ENCODE results near the gene PTPRK.
"Not testable (repeated sequence)": the region's sequence is repeated elsewhere in the genome, so short reads cannot be mapped to it uniquely, and the experiment has no call there.

PTPRK gene

DNA sequence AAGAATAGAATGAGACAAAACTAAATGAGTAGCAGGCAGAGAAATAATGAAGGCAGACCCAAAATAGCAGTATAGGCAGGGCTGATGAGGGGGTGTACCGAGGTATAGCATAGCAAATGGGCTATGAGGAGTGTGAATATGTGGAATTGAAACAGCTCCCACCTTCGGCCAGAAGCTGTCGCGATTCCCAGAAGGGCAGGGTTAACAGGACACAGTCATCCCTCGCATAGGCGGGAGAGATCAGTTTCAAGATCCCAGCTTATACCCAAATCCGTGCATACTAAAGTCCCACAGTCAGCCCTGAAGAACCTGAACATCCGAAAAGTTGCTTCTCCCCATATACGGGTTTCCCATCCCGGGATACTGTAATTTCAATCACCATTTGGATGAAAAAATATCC is 82.7 kb downstream of the PTPRK start:
- no peak for DNase-seq

DNA sequence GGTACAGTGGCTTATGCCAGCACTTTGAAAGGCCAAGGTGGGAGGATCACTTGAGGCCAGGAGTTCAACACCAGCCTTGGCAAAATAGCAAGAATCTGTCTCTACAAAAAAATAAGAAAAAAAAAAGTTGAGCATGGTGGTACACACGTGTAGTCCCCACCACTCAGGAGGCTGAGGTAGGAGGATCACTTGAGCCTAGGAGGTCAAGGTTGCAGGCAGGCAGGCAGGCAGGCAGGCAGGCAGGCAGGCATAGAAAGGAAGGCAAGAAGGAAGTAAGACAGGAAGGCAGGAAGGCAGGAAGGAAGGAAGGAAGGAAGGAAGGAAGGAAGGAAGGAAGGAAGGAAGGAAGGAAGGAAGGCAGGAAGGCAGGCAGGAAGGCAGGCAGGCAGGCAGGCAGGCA is 85.6 kb downstream of the PTPRK start:
- not testable (repeated sequence) for DNase-seq

DNA sequence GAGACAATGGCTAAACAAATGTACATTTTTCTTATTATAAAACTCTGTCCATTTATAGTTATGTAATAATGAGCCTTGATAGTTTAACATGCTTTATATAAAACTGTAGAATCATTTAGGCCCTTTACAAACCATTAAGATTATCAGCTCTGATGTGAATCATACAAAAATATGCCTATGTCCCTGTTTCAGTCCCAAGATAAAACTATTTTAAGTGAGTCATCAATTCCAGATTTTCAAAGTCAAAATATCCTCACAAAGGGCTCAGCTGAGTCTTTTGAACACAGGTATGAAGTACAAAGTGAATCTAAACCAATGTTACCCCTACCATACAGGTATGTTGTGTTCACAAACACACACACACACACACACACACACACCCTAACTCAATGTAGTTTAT is 88.0 kb downstream of the PTPRK start:
- no peak for DNase-seq

DNA sequence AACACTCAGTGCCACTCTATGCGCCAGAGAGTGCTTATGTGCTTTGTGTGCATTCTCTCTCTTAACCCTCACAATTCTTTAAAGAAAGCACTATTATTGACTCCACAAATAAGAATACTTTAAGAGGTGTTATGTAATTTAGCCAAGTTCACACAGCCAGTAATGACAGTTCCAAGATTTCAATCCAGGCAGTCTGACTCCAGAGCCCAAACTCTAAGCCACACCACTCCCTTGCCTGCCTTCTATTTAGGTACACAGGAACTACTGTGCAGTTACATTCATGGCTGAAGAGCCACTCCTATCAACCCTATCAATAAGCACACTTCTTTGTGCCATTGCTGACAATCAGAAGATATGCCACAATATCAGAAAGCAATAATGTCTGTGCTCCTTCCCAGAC is 93.3 kb downstream of the PTPRK start:
- DNase-seq = no peak

DNA sequence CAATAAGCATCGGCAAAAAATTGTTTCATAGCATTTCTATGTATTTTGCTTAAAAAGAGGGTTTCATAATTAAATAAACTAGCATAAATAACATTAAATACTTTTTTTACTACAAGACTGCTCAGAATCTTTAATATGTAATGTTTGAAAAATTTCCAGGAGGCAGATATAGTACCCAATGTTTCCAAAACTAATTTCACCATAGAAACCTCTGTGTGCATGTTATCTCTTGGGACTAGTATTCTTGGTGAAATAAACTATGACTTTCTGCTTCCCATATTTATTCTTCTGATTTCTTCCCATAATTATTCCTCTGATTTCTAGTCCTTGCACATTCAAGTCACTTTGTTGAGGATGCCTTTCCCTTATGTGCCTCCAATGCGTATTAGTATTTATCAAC is 94.5 kb downstream of the PTPRK start:
- DNase-seq = no peak

DNA sequence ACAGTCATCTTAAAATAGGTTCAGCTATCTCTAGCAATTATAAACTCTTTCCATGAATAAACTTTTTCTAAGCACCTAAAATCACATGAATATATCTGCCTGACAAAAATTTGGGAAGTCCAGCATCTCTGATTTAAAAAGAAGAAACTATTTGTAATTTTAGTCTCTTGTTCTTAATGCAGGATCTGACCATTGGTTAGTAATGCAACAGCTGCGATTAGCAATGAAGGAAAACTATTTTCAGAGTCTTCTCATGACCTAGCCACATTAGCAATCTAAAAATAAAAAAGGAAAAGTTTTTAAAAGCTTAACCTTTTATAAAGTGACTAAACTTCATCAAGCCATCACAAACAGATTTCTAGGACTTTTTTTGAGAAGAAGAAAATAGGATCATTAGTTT is 97.5 kb downstream of the PTPRK start:
- no peak for DNase-seq

DNA sequence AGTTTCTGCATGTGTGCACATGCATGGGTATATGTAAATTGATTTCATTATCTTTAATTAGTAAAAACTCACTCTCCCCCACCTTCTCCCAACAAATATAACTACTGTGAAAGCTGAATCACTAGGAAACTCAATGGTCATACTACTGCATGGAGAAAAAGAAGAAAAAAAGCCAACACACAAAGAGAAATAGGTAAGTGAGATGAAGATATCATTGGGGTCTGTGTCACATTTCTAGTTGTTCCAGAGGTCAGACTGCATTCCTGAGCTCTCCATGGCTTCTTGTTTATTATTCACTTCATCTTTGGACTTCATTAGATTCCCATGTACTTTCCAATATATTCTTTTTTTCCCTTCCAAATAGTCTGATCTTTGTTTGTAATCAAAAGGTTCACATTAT is 98.2 kb downstream of the PTPRK start:
- DNase-seq = no peak

DNA sequence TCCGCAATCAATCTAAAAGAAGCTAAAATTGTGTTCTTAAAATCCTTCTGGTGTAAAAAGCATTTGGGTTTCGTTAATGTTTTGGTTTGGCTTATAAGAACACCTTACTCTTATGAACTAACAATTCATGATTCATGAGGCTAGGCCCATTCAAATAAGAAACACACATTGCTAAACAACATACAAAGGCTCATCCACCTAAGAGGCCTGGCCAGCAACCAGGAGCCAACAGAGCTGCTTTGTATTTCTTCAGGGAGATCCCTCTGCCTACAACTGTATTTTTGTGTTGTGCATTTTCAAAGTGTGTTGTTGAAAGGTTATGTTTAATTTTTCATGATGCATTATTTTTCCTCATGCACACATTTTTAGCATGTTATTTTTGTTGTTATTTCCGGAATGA is 98.6 kb downstream of the PTPRK start:
- DNase-seq = no peak

DNA sequence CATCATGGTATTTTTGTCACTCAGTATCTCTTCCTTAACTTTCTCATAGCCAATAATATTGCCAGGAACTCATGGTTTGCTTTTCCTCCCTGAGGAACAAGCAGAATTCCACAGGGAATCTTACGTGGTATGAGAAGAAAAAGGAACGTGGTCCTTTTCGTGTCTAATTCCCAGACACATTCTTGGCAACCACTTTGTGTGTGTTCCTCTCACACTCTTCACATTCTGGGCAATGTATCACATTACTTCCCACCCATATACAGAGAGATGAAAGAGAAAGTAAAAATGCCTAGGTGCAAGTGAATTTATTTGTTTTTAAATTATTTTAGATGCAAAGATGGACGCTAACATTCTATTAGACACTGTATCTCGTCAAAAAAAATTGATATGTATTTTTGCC is 102.7 kb downstream of the PTPRK start:
- no peak for DNase-seq

DNA sequence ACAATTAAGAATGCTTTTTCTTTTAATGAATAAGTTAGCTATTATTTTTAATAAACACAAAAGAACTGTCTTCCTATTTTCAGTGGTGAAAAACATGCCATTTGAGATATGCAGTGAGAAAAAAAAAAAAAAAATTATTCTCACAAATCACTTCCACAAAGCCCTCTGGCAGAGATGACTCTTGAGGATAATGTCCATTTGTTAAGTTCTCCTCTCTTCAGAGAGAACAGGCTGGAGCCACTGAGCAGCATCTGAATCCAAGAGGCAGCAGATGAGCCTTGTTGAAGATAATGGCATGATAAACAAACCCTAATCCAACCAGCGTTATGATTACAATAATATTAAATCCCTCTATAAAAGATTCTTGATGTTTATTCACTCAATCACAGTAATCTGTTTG is 105.0 kb downstream of the PTPRK start:
- no peak for DNase-seq

DNA sequence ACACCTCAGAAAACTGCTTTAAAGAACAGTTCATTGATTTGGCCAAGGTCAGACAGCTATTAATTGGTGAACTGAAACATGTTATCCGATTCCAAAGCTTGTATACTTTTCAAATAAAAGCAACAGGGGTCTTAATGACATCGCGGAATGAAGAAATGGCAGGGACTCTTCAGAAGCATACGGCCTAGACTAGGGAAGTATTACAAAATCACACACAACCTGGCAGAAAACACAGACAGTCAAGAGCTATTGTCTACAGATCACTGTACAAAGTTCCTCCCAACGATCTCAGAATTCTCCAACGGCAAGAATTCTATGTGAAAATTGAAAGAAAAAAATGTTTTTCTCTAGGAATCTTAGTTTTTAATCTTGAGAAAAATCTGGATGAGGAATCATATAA is 105.5 kb downstream of the PTPRK start:
- DNase-seq = no peak

DNA sequence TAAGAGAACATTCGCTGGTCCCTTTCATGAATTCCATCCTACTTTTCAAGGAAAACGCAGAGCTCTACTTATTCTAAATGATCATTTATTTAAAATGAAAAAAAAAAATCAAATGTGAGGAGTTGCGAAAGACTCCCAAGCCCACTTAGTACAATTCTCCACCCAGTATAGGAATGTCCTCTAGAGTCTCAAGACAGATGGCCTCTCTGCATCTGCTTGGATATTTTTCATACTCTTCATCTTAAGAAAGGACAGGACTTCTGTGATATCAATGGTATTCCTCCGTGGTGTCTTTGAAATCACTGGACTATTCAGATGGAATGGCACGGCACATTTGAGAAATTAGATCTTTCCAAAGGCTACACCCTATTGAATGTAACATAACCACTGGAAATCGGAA is 107.1 kb downstream of the PTPRK start:
- no peak for DNase-seq

DNA sequence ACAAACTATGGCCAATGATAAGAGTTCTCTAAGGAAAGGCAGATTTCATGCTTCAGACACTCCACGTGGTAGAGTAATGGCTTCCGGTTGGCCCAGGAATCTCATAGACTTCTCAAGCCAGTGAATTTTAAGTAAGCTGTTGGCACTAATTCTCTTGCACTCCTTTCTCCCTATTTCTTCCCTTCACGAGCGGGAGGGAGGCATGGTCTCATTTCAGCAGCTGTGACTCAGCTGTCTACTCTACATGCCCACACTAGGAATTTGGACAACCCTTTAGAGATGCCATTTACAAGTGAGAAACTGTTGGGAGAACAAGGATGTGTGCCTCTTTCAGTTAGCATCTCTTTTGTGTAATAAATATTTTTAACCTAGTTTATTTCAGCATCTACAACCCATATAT is 107.7 kb downstream of the PTPRK start:
- no peak for DNase-seq

DNA sequence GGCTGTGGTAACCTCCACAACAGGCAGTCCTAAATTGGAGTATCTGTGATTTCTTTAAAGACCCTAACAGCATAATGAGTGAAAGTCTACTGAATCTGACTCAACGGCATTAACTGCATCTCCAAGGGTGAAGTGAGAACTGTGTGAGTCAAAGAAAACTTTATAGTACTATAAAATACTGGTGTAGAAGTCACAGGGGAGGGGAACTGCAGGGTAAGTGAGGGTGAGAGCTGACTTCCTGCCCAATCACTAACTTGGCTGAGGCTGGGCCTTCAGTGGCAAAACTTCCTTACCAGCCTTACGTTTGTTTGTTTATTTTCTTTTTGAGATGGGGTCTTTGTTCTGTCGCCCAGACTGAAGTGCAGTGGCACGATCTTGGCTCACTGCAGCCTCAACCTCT is 109.8 kb downstream of the PTPRK start:
- no peak for DNase-seq

DNA sequence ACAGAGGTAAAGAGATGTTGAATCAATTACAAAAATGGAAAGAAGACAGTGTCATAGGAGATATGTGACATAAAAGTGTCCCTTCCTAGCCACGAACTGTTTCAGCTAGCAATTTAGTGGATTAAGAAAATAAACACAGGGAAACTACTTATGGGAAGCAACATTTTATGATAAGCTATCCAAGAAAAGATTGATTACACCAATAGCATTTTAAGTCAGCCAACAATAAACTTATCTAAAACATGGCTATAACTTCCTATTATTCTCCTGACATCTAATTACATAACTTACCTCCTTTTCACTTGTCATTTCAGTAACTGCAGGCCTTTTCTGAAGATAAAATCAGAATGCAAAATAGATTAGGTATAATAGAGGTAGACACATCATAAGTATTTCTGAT is 111.4 kb downstream of the PTPRK start:
- DNase-seq = no peak

DNA sequence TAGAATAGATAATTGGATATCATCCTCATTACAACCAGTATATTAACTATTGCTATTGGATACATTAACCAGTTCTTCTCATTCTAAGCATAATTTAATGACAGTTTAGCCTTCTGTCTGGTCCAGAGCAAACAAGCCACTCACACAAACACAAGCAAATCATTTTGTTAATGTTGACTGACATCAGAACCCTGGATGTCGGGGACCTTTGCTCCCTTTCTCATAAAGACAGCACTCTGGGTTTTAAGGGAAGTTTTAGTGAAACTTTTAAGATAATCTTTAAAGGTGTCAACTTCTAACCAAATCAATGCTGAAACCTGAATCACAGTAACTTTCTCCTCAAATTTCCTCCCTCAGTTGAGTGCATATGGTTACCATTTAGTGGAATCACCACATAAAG is 113.9 kb downstream of the PTPRK start:
- DNase-seq = no peak

DNA sequence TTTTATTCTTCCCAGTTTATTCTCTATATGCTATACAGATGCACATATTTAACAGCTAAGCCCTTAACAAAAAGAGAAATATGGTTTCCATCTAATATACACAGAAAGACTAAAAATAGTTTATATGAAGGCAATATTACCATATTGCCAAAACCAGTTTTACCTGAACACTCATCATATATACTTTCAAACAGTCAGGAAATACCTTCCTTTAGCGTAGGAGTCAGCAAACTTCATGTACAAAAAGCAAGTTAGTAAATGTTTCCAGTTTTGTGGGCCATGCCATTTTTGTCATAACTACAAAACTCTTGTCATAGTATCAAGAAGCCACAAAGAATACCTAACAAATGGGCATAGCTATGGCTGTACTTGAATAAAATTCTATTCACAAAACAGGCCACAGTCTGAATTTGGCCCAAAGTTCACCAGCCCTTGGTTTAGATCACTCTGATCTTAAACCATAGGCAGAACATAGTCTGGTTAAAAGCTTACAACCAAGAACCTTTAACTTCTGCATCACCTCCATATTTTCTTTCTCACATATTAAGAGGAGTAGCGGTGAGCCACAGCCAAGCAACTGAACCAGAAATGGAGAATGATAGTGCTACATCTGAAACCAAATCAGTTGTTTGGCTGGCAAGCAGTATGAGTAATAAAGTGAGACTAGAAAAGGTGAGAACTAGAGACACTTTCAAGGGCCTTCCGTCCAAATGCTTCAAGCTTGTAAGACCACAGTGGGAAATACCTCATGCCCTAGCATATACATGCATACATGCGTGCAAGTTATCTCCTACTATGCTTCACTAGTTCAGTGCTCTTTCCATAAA is 116.6 kb downstream of the PTPRK start:
- DNase-seq = no peak

DNA sequence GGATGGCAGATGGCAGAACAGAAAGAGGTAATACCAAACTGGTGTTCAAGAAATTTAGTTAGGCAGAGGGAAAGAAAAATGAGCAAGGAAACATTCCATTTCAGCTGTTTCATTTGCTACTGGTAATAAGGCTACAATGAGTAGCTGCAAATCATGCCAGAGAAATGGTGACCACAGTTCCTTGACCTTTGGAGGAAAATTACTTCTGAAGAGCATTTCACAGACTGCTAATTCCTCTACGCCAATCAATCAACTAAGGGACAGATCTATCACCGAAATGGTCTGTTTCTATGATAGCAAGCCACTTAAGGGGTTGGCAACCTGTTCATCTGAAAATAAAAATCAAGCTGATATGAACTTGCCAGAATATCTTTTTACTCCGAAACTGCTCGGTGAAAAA is 119.5 kb downstream of the PTPRK start:
- no peak for DNase-seq

DNA sequence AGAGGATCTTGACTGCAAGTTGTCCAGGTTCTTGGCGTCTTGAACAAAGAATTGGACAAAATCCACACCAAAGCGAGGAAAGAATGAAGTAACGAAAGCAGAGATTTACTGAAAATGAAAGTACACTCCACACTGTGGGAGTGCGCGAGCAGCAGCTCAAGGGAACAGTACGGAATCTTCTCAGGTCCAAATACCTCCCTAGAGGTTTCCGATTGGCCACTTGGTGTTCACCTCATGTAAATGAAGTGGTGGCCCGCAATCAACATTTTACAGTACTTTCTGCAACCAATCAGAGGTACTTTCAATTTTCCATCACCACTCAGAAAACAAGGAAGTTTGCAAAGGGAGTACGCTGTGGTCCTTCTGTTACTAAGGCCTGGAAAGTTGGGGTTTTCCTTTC is 122.4 kb downstream of the PTPRK start:
- no peak for DNase-seq

DNA sequence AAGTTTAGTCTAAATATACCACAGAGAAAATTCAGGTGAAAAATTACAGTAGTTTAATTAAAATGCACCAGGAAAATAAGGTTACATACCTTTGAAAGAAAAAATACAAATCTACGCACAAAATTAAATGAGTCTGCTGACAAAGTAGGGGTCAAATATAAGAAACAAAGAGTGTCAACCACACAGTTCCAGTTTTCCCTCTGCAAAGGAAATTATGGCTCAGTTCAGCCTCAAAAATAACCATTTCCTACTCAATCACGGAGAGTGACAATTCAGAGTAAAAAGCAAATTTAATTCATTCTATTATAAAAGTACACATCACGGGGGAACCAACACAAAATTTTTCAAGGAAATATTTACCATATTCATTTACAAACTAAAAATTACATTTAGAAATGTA is 124.8 kb downstream of the PTPRK start:
- DNase-seq = no peak

DNA sequence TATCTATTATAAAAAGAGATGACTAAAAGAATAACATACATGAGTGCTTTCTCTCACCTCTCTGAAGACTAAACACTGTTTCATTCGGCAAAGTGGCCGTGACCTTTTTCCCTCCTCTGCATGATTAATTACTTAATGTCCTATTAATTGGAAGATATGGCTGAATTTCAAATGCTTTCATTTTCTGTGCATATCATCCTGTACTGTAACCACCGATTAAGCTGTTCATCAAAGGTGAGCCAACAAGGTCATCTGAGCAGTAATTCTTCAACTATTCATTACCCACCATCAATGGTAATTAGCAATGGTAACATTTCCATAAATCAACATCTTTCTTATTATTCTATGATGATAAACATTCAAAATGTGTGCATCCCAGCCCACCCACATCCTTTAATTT is 125.2 kb downstream of the PTPRK start:
- no peak for DNase-seq

DNA sequence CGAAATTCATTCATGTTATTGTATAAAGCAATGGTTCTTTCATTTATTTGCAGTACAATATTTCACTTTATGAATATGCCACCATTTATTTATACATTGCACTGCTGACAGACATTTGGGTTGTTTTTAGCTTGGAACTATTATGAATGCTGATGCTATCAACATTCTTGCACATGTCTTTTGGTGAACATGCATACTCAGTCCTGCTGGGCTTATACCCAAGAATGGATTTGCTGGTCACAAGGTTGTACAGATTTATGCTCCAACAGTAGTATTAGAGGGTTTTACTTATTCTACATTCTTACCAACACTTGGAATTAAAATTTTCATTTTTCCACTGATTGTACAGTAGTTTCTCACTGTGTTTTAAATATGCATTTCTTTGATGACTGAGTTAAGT is 126.2 kb downstream of the PTPRK start:
- DNase-seq = no peak

DNA sequence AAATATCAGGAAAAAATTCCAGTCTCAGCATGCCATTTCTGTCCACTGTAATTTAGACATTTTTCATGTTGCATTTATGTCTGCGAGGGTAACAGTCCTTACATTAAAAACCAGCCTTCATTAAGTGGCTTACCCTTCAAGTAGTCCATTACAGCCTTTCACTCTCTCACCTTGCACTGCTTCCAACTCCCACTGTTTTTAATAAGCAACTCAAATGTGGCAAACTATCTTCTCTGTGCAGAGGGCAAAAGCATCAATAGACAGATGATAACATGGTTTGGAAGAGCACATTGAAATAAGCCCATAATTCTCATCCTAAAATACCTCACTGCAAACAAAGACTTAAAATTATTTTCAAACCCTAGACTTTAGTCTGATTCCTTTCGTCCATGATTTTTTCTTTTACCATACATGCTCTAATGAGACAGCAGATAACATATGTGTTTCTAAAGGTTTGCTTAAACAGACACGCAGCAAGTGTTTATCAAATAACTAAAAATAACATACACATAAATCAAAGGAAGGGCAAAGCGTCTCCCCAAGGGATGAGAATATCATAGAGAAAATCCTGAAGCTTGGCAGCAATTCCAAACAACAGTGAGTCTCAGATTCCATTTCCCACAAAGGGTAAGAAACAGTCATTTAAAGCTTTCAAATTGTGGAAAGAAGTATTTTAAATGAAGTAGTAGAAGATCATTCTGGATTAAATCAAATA is 130.4 kb downstream of the PTPRK start:
- DNase-seq = no peak

DNA sequence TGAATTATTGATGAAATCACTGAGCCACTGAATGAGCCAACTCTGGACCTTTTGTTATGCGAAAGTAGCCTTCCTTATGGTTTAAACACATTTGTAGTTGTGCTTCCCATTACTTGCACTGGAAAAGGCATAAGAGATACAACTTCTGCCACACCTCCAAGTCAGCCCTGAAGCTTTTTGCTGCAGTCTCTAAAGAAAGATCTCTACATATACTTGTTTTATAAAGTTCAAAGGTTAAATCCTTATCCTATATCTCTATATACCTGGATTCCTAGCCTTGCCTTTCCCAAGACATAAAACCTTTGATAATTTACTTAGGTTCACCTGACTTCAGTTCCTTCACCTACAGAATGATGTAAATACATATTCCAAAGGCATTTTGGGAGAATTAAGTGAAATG is 132.0 kb downstream of the PTPRK start:
- no peak for DNase-seq

DNA sequence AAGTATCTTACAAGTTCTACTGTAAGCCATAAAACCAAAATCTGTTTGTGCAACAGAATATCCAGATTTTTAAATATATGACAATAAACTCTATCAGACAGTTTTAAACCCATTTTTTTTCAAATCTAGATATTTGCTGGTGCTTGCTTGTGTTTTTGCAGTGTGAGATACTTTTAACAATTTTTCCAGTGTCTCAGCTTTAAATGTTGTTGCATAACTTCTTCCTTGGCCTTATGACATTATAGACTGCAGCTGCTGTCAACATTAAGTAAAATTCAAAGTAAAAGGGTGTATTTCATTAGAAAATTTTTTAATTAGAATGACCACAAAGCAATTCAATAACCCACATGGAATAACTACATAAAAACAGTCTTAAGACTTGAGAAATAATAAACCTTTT is 139.5 kb downstream of the PTPRK start:
- no peak for DNase-seq

Data from inflammatory macrophage treated with lipopolysaccharide for 4 hours (primary cell).